ENCODE results near the gene MBNL2.

- TF ChIP-seq CTCF (IDR thresholded peaks at IDR 0.05; ENCODE audit: poor library complexity) (no peak), EZH2 (IDR thresholded peaks at IDR 0.05; ENCODE audit: borderline replicate concordance) (no peak), EZH2phosphoT487 (IDR thresholded peaks at IDR 0.05; ENCODE audit: low read depth, severe bottlenecking, unreplicated experiment) (no peak)
Measured at GRCh38 chr13:97223711-97224541, 1.8 kb downstream of the MBNL2 start.
